C4-2B (cell line): ENCODE results near the gene ZNF229.

Experiments used
- CTCF ChIP-seq: fragments of 450-650 bp; conservative IDR thresholded peaks from 2 replicates; pipeline ENCODE4 v1.5.1; 2017; ENCODE audit warnings: mild to moderate bottlenecking
- ZFX ChIP-seq: fragments of 450-650 bp; IDR thresholded peaks from 2 replicates; pipeline ENCODE4 v1.6.1; 2017

GRCh38 chr19:44447916-44448674 lies at the start of gene ZNF229:
- TF ChIP-seq CTCF = no peak
- no peak for TF ChIP-seq ZFX
